Adrenal gland (tissue), 5 donors: ENCODE data around the gene DYNLL2.

Experiments
- POLR2A ChIP-seq, 2 donors: fragments of 450-650 bp; IDR thresholded peaks; one replicate each; pipeline ENCODE4 v1.6.1; 2017; ENCODE audit warnings: antibody characterized with exemption in 2 of 2, mild to moderate bottlenecking in 2 of 2, moderate library complexity in 1 of 2
- TF ChIP-seq, protein P1 (sequence below), 6 experiments: fragments of 450-650 bp in 4 of 6; fragments of 200-600 bp in 2 of 6; sonication (generic) in 1 of 6; IDR thresholded peaks; 1 replicate in 5 of 6; 2 replicates in 1 of 6; pipeline versions ENCODE4 v1.5.1 to v1.8.0; 2016 to 2021; ENCODE audit warnings: antibody characterized with exemption in 6 of 6, mild to moderate bottlenecking in 2 of 6, moderate library complexity in 1 of 6
- donor health status: DM: no; HTN: no; CAD: no.

GRCh38 chr17:58112970-58113631, 29.9 kb downstream of the DYNLL2 start:
- TF ChIP-seq, protein P1, sequence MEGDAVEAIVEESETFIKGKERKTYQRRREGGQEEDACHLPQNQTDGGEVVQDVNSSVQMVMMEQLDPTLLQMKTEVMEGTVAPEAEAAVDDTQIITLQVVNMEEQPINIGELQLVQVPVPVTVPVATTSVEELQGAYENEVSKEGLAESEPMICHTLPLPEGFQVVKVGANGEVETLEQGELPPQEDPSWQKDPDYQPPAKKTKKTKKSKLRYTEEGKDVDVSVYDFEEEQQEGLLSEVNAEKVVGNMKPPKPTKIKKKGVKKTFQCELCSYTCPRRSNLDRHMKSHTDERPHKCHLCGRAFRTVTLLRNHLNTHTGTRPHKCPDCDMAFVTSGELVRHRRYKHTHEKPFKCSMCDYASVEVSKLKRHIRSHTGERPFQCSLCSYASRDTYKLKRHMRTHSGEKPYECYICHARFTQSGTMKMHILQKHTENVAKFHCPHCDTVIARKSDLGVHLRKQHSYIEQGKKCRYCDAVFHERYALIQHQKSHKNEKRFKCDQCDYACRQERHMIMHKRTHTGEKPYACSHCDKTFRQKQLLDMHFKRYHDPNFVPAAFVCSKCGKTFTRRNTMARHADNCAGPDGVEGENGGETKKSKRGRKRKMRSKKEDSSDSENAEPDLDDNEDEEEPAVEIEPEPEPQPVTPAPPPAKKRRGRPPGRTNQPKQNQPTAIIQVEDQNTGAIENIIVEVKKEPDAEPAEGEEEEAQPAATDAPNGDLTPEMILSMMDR (IDR thresholded peaks at IDR 0.05): peak; percentile 92 to 98 (median 96)
- TF ChIP-seq POLR2A (IDR thresholded peaks at IDR 0.05): no peak
